ENCODE data around the gene G3BP1. TPM values are rescaled to one million over a fixed set of nuclear protein-coding genes. Genes with fewer than 3 reads are reported as not detected.
A peak's percentile ranks its signal among the peaks of the same experiment; 100 is the strongest.

G3BP1 gene
- total RNA-seq, 1 experiment from 2014 or later: 400 TPM

DNA sequence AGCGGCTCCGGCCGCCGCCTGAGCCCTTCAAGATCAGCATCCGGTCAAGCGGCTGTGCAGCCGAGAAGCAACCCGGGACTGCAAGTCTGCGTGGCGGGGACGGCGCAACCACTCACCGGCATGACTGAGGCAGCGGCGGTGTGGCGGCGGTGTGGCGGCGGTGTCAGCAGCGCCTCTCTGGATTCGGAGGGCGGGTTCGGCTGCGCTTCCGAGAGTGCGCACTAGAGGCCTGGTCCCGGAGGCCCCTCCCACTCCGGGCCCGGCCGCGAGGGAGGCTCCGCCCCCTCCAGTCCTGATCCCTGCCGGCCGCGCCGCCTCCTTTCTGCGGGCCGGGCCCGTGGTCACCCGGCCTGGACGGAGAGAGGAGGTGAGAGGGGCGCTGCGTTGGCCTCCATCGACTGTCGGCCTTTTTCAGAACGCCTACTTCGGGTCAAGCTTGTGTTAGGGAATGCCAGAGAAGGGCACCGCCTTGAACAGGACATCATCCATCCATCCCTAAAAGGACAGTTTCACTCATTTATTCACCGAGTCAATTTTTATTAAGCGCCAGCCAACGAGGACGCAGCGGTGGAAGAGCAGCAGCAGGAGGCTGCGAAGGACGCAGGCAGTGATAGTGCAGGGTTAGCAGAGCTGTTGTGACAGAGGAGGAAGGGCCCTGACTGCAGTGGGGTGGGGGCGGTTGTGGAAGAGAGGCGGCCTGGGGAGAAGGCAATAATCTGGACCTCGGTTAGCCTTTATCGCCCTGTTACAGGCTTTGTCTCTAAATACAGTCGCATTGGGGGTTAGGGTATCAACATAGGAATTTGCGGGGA is 13.1 kb upstream of the G3BP1 start, which contains the start of gene ATOX1 (continued):
- TF ChIP-seq, protein P1, sequence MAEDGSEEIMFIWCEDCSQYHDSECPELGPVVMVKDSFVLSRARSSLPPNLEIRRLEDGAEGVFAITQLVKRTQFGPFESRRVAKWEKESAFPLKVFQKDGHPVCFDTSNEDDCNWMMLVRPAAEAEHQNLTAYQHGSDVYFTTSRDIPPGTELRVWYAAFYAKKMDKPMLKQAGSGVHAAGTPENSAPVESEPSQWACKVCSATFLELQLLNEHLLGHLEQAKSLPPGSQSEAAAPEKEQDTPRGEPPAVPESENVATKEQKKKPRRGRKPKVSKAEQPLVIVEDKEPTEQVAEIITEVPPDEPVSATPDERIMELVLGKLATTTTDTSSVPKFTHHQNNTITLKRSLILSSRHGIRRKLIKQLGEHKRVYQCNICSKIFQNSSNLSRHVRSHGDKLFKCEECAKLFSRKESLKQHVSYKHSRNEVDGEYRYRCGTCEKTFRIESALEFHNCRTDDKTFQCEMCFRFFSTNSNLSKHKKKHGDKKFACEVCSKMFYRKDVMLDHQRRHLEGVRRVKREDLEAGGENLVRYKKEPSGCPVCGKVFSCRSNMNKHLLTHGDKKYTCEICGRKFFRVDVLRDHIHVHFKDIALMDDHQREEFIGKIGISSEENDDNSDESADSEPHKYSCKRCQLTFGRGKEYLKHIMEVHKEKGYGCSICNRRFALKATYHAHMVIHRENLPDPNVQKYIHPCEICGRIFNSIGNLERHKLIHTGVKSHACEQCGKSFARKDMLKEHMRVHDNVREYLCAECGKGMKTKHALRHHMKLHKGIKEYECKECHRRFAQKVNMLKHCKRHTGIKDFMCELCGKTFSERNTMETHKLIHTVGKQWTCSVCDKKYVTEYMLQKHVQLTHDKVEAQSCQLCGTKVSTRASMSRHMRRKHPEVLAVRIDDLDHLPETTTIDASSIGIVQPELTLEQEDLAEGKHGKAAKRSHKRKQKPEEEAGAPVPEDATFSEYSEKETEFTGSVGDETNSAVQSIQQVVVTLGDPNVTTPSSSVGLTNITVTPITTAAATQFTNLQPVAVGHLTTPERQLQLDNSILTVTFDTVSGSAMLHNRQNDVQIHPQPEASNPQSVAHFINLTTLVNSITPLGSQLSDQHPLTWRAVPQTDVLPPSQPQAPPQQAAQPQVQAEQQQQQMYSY (CRISPR knock-in tag; IDR thresholded peaks at IDR 0.05): no peak
- TF ChIP-seq ETV6 (CRISPR knock-in tag; IDR thresholded peaks at IDR 0.05) (peak; percentile 78), CREM (CRISPR knock-in tag; IDR thresholded peaks at IDR 0.05) (no peak), NR3C1 (CRISPR knock-in tag; conservative IDR thresholded peaks at IDR 0.05; ENCODE audit: low read depth) (no peak), ATF2 (CRISPR knock-in tag; IDR thresholded peaks at IDR 0.05; ENCODE audit: borderline replicate concordance, low read depth) (no peak), JUN (CRISPR knock-in tag; IDR thresholded peaks at IDR 0.05) (no peak), RORB (CRISPR knock-in tag; IDR thresholded peaks at IDR 0.05) (no peak), JAZF1 (CRISPR knock-in tag; IDR thresholded peaks at IDR 0.05) (no peak), RELA (CRISPR knock-in tag; IDR thresholded peaks at IDR 0.05; ENCODE audit: borderline replicate concordance) (no peak), SOX15 (CRISPR knock-in tag; IDR thresholded peaks at IDR 0.05) (no peak), FOXJ3 (CRISPR knock-in tag; IDR thresholded peaks at IDR 0.05; ENCODE audit: borderline replicate concordance) (no peak), USF2 (CRISPR knock-in tag; IDR thresholded peaks at IDR 0.05) (no peak), ZNF425 (CRISPR knock-in tag; conservative IDR thresholded peaks at IDR 0.05) (no peak), TCF7 (CRISPR knock-in tag; IDR thresholded peaks at IDR 0.05; ENCODE audit: low read depth) (no peak), GABPB1 (CRISPR knock-in tag; IDR thresholded peaks at IDR 0.05) (peak; percentile 32; the same call in 1 of the 2 replicates), E2F5 (CRISPR knock-in tag; IDR thresholded peaks at IDR 0.05) (no peak; the same call in 1 of the 2 replicates), PREB (CRISPR knock-in tag; IDR thresholded peaks at IDR 0.05; ENCODE audit: borderline replicate concordance) (no peak), ESRRA (CRISPR knock-in tag; IDR thresholded peaks at IDR 0.05; ENCODE audit: borderline replicate concordance) (no peak), ZNF232 (CRISPR knock-in tag; IDR thresholded peaks at IDR 0.05) (0 out of 2 replicates have a peak, but pooled peaks have one; percentile 47), IRF1 (CRISPR knock-in tag; IDR thresholded peaks at IDR 0.05) (no peak)
- TF ChIP-seq, protein P2, sequence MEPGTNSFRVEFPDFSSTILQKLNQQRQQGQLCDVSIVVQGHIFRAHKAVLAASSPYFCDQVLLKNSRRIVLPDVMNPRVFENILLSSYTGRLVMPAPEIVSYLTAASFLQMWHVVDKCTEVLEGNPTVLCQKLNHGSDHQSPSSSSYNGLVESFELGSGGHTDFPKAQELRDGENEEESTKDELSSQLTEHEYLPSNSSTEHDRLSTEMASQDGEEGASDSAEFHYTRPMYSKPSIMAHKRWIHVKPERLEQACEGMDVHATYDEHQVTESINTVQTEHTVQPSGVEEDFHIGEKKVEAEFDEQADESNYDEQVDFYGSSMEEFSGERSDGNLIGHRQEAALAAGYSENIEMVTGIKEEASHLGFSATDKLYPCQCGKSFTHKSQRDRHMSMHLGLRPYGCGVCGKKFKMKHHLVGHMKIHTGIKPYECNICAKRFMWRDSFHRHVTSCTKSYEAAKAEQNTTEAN (CRISPR knock-in tag; IDR thresholded peaks at IDR 0.05): peak; percentile 68; the same call in 1 of the 2 replicates
- TF ChIP-seq, protein P3, sequence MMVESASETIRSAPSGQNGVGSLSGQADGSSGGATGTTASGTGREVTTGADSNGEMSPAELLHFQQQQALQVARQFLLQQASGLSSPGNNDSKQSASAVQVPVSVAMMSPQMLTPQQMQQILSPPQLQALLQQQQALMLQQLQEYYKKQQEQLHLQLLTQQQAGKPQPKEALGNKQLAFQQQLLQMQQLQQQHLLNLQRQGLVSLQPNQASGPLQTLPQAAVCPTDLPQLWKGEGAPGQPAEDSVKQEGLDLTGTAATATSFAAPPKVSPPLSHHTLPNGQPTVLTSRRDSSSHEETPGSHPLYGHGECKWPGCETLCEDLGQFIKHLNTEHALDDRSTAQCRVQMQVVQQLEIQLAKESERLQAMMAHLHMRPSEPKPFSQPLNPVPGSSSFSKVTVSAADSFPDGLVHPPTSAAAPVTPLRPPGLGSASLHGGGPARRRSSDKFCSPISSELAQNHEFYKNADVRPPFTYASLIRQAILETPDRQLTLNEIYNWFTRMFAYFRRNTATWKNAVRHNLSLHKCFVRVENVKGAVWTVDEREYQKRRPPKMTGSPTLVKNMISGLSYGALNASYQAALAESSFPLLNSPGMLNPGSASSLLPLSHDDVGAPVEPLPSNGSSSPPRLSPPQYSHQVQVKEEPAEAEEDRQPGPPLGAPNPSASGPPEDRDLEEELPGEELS (CRISPR knock-in tag; IDR thresholded peaks at IDR 0.05): peak; percentile 11; the same call in 1 of the 2 replicates
- TF ChIP-seq, protein P4, sequence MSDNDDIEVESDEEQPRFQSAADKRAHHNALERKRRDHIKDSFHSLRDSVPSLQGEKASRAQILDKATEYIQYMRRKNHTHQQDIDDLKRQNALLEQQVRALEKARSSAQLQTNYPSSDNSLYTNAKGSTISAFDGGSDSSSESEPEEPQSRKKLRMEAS (CRISPR knock-in tag; IDR thresholded peaks at IDR 0.05): peak; percentile 77

All from WTC11 (cell line).